Neuron (in vitro differentiated cells): ENCODE results near the gene TSHR.

ENCODE experiments used
- H2AFZ ChIP-seq: one replicate; pipeline ENCODE4 v1.6.1; 2013; ENCODE audit warnings: low read depth, mild to moderate bottlenecking, inconsistent platforms, low read length, moderate library complexity
- H3K27me3 ChIP-seq: one replicate; pipeline ENCODE4 v1.6.1; 2013; ENCODE audit warnings: low read length; ENCODE audit not compliant: insufficient read depth
- H3K36me3 ChIP-seq: one replicate; pipeline ENCODE4 v1.6.1; 2013; ENCODE audit warnings: low read length; ENCODE audit not compliant: insufficient read depth
- H3K4me1 ChIP-seq: one replicate; pipeline ENCODE4 v1.6.1; 2013; ENCODE audit warnings: low read length; ENCODE audit not compliant: insufficient read depth
- H3K4me3 ChIP-seq: 2 replicates; pipeline ENCODE4 v1.5.1; 2013; ENCODE audit warnings: mild to moderate bottlenecking, low read length, moderate library complexity
- H3K9me3 ChIP-seq: one replicate; pipeline ENCODE4 v1.6.1; 2013; ENCODE audit warnings: low read length

The TSHR gene

GRCh38 chr14:81068176-81068782 is 112.9 kb downstream of the TSHR start:
- Histone ChIP-seq H3K27me3 (no peaks in the 10 kb centered on the region), H2AFZ (no peak overlapping the region), H3K9me3 (no peaks in the 10 kb centered on the region), H3K36me3 (no peaks in the 10 kb centered on the region), H3K4me3 (no peak overlapping the region), H3K4me1 (no peaks in the 10 kb centered on the region)

GRCh38 chr14:81070511-81070910 is 115.1 kb downstream of the TSHR start:
- Histone ChIP-seq H3K27me3 (no peaks in the 10 kb centered on the region), H3K36me3 (no peaks in the 10 kb centered on the region), H3K9me3 (no peaks in the 10 kb centered on the region), H3K4me3 (no peak overlapping the region), H2AFZ (no peak overlapping the region), H3K4me1 (no peaks in the 10 kb centered on the region)

GRCh38 chr14:81085596-81085995 is 130.2 kb downstream of the TSHR start:
- Histone ChIP-seq H2AFZ (no peak overlapping the region), H3K27me3 (no peaks in the 10 kb centered on the region), H3K4me3 (no peak overlapping the region), H3K9me3 (no peaks in the 10 kb centered on the region), H3K36me3 (no peaks in the 10 kb centered on the region), H3K4me1 (peaks cover 5% of the 10 kb centered on the region)

GRCh38 chr14:81087230-81087629 is 131.8 kb downstream of the TSHR start:
- Histone ChIP-seq H3K4me3 (no peak overlapping the region), H3K9me3 (no peaks in the 10 kb centered on the region), H3K36me3 (no peaks in the 10 kb centered on the region), H2AFZ (no peak overlapping the region), H3K4me1 (peaks cover 4% of the 10 kb centered on the region), H3K27me3 (no peaks in the 10 kb centered on the region)

GRCh38 chr14:81091139-81091538 is 135.7 kb downstream of the TSHR start:
- no peaks in the 10 kb centered on the region for H3K36me3 ChIP-seq
- H3K4me3 ChIP-seq, result no peak overlapping the region
- H3K27me3 ChIP-seq, result no peaks in the 10 kb centered on the region
- no peaks in the 10 kb centered on the region for H3K4me1 ChIP-seq
- H2AFZ ChIP-seq, result no peak overlapping the region
- H3K9me3 ChIP-seq, result no peaks in the 10 kb centered on the region

GRCh38 chr14:81091660-81092059 is 136.2 kb downstream of the TSHR start:
- Histone ChIP-seq H2AFZ (no peak overlapping the region), H3K4me3 (no peak overlapping the region), H3K36me3 (no peaks in the 10 kb centered on the region), H3K27me3 (no peaks in the 10 kb centered on the region), H3K4me1 (no peaks in the 10 kb centered on the region), H3K9me3 (no peaks in the 10 kb centered on the region)

GRCh38 chr14:81093651-81094050 is 138.2 kb downstream of the TSHR start:
- H3K36me3 ChIP-seq, result no peaks in the 10 kb centered on the region
- H3K4me3 ChIP-seq, result no peak overlapping the region
- H2AFZ ChIP-seq, result no peak overlapping the region
- H3K9me3 ChIP-seq, result no peaks in the 10 kb centered on the region
- H3K4me1 ChIP-seq, result no peaks in the 10 kb centered on the region
- H3K27me3 ChIP-seq, result no peaks in the 10 kb centered on the region

GRCh38 chr14:81095539-81095938 is 140.1 kb downstream of the TSHR start:
- no peaks in the 10 kb centered on the region for H3K4me1 ChIP-seq
- no peak overlapping the region for H2AFZ ChIP-seq
- H3K4me3 ChIP-seq, result no peak overlapping the region
- H3K9me3 ChIP-seq, result no peaks in the 10 kb centered on the region
- no peaks in the 10 kb centered on the region for H3K36me3 ChIP-seq
- H3K27me3 ChIP-seq, result no peaks in the 10 kb centered on the region

- H3K4me1 ChIP-seq, result no peaks in the 10 kb centered on the region
- no peaks in the 10 kb centered on the region for H3K27me3 ChIP-seq
- H3K36me3 ChIP-seq, result no peaks in the 10 kb centered on the region
- no peak overlapping the region for H3K4me3 ChIP-seq
- H2AFZ ChIP-seq, result no peak overlapping the region
- H3K9me3 ChIP-seq, result no peaks in the 10 kb centered on the region
These were observed 141.2 kb downstream of the TSHR start for GRCh38 chr14:81096656-81097055.

GRCh38 chr14:81102217-81102616 is 146.8 kb downstream of the TSHR start:
- Histone ChIP-seq H3K4me1 (peaks cover 3% of the 10 kb centered on the region), H3K36me3 (no peaks in the 10 kb centered on the region), H2AFZ (no peak overlapping the region), H3K9me3 (no peaks in the 10 kb centered on the region), H3K27me3 (no peaks in the 10 kb centered on the region), H3K4me3 (no peak overlapping the region)

GRCh38 chr14:81103443-81103842 is 148.0 kb downstream of the TSHR start:
- no peak overlapping the region for H2AFZ ChIP-seq
- H3K4me3 ChIP-seq, result no peak overlapping the region
- peaks cover 3% of the 10 kb centered on the region for H3K4me1 ChIP-seq
- no peaks in the 10 kb centered on the region for H3K9me3 ChIP-seq
- no peaks in the 10 kb centered on the region for H3K36me3 ChIP-seq
- no peaks in the 10 kb centered on the region for H3K27me3 ChIP-seq

- H3K4me1 ChIP-seq, result peaks cover 3% of the 10 kb centered on the region
- no peaks in the 10 kb centered on the region for H3K9me3 ChIP-seq
- H3K36me3 ChIP-seq, result no peaks in the 10 kb centered on the region
- H3K4me3 ChIP-seq, result no peak overlapping the region
- H3K27me3 ChIP-seq, result no peaks in the 10 kb centered on the region
- H2AFZ ChIP-seq, result no peak overlapping the region
These were observed 150.0 kb downstream of the TSHR start for GRCh38 chr14:81105378-81105777.

- no peak overlapping the region for H2AFZ ChIP-seq
- no peaks in the 10 kb centered on the region for H3K36me3 ChIP-seq
- no peaks in the 10 kb centered on the region for H3K27me3 ChIP-seq
- H3K4me1 ChIP-seq, result peaks cover 3% of the 10 kb centered on the region
- no peaks in the 10 kb centered on the region for H3K9me3 ChIP-seq
- no peak overlapping the region for H3K4me3 ChIP-seq
These were observed 150.5 kb downstream of the TSHR start for GRCh38 chr14:81105961-81106360.

- H2AFZ ChIP-seq, result no peak overlapping the region
- no peaks in the 10 kb centered on the region for H3K27me3 ChIP-seq
- no peak overlapping the region for H3K4me3 ChIP-seq
- H3K36me3 ChIP-seq, result no peaks in the 10 kb centered on the region
- H3K9me3 ChIP-seq, result no peaks in the 10 kb centered on the region
- H3K4me1 ChIP-seq, result peaks cover 2% of the 10 kb centered on the region
These were observed 154.8 kb downstream of the TSHR start for GRCh38 chr14:81110186-81110585.
